ENCODE measurements around the gene DNA2. TPM values are rescaled to one million over a fixed set of nuclear protein-coding genes. Genes with fewer than 3 reads are reported as not detected.

The DNA2 gene
- total and polyA plus RNA-seq, 2 of the 13 experiments (the other 11 are each of a cell fraction or from before 2014, with no cell fraction given), result 4.8 to 27.3 TPM

DNA sequence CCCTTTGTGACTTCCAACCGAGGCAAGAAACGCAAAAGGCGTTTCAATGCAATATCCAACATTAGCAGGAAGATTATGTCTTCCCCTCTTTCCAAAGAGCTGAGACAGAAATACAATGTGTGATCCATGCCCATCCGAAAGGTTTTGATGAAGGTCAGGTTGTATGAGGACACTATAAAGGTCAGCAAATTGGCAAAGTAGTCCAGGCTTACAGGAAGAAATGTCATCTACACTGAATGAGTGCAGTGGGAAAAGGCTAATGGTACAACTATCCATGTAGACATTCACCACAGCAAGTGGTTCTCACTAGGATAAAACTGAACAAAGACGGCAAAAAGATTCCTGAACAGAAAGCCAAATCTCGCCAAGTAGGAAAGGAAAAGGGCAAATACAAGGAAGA lies 27.8 kb upstream of the DNA2 start:
- no peak for ATAC-seq
- Histone ChIP-seq H3K79me2 (ENCODE audit: insufficient read depth, low read length) (no peaks in the 10 kb centered on the region), H3K27ac (ENCODE audit: extremely low read length, insufficient read depth, low read length) (no peak overlapping the region), H3K9me3 (ENCODE audit: low read length) (no peaks in the 10 kb centered on the region), H3K4me3 (replicated peaks in 1 of 3; ENCODE audit: insufficient read depth in 1 of 3, low read depth in 2 of 3, low read length in 3 of 3) (no peak overlapping the region), H3K27me3 (ENCODE audit: control insufficient read depth in 1 of 2, insufficient read depth in 2 of 2, low read length in 2 of 2) (no peaks in the 10 kb centered on the region), H3K4me1 (ENCODE audit: insufficient read depth, low read length) (no peaks in the 10 kb centered on the region), H3K36me3 (replicated peaks in 1 of 2; ENCODE audit: control insufficient read depth in 1 of 2, insufficient read depth in 2 of 2, low read length in 2 of 2) (peaks cover 3 to 29% of the 10 kb centered on the region in 2 experiments; a peak in 4 of 5 replicates), H3K4me2 (ENCODE audit: low read depth, low read length) (no peak overlapping the region), H4K20me1 (ENCODE audit: insufficient read depth, low read length) (no peaks in the 10 kb centered on the region), H2AFZ (ENCODE audit: low read length) (no peak overlapping the region), H3K9ac (ENCODE audit: insufficient read depth, low read depth, low read length) (no peak overlapping the region)
- BruUV-seq (replicated peaks), result no TSS peak
- ChIA-PET POLR2A (no interaction called here), CTCF (ENCODE audit: low intra/inter-chr PET ratio, low total read pairs) (no interaction called here)
- TF ChIP-seq RFX1 (IDR thresholded peaks at IDR 0.05) (no peak), FLYWCH1 (CRISPR knock-in tag; IDR thresholded peaks at IDR 0.05) (no peak), HNRNPK (IDR thresholded peaks at IDR 0.05; ENCODE audit: low read depth, low read length, poor library complexity, severe bottlenecking) (no peak), FOXC1 (CRISPR knock-in tag; IDR thresholded peaks at IDR 0.05; ENCODE audit: borderline replicate concordance) (no peak), ZZZ3 (CRISPR knock-in tag; IDR thresholded peaks at IDR 0.05; ENCODE audit: borderline replicate concordance) (no peak), TOPORS (CRISPR knock-in tag; IDR thresholded peaks at IDR 0.05) (no peak), ZNF597 (CRISPR knock-in tag; IDR thresholded peaks at IDR 0.05) (no peak), SOX13 (IDR thresholded peaks at IDR 0.05) (no peak), SOX13 (CRISPR knock-in tag; conservative IDR thresholded peaks at IDR 0.05 in 1 of 2, IDR thresholded peaks at IDR 0.05 in 1 of 2) (no peak), ZBTB20 (CRISPR knock-in tag; IDR thresholded peaks at IDR 0.05; ENCODE audit: borderline replicate concordance, low read depth) (no peak), HBP1 (CRISPR knock-in tag; IDR thresholded peaks at IDR 0.05; ENCODE audit: low read depth) (no peak), ZFP1 (CRISPR knock-in tag; IDR thresholded peaks at IDR 0.05) (no peak), ZNF496 (CRISPR knock-in tag; IDR thresholded peaks at IDR 0.05; ENCODE audit: insufficient replicate concordance) (no peak), ZNF841 (CRISPR knock-in tag; IDR thresholded peaks at IDR 0.05; ENCODE audit: borderline replicate concordance) (no peak)
- TF ChIP-seq, protein P1, sequence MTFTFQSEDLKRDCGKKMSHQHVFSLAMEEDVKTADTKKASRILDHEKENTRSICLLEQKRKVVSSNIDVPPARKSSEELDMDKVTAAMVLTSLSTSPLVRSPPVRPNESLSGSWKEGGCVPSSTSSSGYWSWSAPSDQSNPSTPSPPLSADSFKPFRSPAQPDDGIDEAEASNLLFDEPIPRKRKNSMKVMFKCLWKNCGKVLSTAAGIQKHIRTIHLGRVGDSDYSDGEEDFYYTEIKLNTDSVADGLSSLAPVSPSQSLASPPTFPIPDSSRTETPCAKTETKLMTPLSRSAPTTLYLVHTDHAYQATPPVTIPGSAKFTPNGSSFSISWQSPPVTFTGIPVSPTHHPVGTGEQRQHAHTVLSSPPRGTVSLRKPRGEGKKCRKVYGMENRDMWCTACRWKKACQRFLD (CRISPR knock-in tag; IDR thresholded peaks at IDR 0.05; ENCODE audit: borderline replicate concordance), result no peak
- 97% methylated on average over 6 of the region's 6 CpGs for WGBS (ENCODE audit: low lambda C conversion rate)
- intact Hi-C loops (cut with micrococcal nuclease; ENCODE audit: unreplicated experiment), result no loop called here
- FAIRE-seq, result no peak
- in situ Hi-C loops (cut with HindIII; ENCODE audit: extremely low pct_ligation_motif_present, low pct_unique_long_range_greater_than_20kb), result no loop called here
- DNase-seq (ENCODE audit: low spot score), result no peak

All from HepG2 (cell line).